GM21737 (cell line): ENCODE measurements around the gene CD82.
"Not testable (repeated sequence)": the region's sequence is repeated elsewhere in the genome, so short reads cannot be mapped to it uniquely, and the experiment has no call there.

Experiments
- ATAC-seq: cut with Tn5 transposase; IDR thresholded peaks from one replicate; pipeline ENCODE4 v1.9.1; 2021; ENCODE audit warnings: mild to moderate bottlenecking, moderate library complexity; ENCODE audit not compliant: unreplicated experiment

CD82 gene

DNA sequence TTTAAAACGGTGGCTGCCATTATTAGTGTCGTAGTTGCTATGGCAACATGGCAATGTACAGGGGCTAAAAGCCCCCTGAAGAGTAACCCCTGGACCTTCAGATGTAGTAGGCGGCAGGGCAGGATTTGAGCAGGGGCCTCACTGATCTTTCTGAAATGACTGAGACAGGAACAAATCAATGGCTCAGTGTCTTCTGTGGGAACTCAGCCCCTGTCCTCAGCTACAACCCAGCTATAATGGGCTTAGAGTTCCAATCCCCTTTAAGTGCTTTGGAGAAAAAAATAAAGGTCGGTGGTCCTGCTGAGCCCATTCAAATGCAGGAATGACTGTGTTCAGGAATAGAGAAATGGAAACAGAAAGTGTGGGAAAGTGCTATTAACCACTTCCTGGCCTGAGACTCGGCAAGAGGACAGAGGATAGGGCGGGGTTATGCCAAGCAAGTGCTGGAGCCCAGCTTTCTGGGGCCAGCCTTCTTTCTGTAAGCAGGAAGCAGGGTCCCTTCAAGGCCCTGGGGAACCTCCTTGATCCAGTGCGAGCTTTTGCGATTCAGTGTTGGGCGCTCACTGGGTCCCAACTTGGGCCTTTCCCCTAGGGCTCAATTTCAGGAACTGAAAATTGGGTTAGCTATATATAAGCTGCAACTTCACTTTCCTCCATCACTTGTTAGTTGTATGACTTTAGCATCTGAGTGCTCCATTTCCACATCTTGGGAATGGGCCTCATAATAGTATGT lies 6.1 kb upstream of the CD82 start:
- ATAC-seq = peak; percentile 79

DNA sequence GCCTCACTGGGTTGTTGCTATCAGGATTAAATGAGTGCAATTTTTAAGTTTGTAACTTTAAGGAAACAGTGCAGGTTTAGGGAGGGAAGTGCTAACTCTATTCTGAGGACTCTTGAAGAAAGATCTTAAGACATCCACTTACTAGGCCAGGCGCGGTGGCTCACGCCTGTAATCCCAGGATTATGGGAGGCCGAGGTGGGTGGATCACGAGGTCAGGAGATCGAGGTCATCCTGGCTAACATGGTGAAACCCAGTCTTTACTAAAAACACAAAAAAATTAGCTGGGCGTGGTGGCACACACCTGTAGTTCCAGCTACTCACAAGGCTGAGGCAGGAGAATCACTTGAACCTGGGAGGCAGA lies 5.5 kb upstream of the CD82 start:
- ATAC-seq = not testable (repeated sequence)

DNA sequence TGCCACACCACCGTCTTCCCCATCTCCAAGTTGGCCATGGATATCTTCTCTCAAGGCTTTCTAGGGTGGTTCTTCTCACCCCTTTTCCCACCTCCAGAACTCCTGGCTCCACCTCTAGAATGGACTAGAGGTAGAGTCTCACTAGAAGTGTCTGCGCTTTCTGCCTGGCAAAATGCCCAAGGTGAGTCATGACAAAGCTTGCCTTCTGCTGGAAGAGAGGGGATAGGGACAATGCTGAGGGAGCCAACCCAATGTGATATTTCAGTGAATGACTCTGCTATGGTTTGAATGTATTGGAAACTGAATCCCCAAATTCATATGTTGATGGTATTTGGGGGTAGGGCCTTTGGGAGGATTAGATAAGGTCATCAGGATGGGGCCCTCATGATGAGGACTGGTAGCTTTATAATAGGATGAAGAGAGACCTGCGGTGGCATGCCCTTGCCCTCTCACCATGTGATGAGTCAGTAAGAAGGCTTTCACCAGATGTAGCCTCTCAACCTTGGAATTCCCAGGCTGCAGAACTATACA lies 4.1 kb upstream of the CD82 start:
- no peak for ATAC-seq

DNA sequence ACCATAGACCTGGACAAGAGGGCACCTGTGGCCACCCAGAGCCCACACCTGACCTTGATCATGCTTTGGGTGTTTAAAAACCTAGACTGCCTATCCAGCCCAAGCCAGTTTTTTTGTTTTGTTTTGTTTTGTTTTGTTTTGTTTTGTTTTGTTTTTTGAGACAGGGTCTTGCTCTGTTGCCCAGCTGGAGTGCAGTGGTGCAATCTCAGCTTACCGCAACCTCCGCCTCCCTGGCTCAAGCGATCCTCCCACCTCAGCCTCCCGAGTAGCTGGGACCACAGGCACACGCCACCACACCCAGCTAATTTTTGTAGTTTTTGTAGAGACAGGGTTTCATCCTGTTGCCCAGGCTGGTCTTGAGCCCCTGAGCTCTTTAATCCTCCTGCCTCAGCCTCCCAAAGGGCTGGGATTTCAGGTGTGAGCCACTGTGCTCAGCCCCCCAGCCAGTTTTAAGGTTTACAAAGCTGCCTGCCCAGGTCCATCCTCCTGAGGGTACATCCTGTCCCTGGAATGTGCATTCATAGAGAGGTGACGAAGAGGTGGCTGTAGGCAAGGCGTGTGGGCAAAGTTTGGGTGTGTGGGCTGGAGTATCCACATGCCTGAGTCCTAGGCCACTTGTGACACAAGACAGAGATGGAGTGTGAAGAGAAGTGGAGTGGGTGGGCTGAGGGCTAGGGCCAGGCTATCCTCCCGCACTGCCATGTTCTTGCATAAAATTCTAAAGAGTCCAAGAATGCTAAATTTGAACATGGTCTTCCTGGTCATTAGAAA lies 3.3 kb upstream of the CD82 start:
- ATAC-seq = no peak

DNA sequence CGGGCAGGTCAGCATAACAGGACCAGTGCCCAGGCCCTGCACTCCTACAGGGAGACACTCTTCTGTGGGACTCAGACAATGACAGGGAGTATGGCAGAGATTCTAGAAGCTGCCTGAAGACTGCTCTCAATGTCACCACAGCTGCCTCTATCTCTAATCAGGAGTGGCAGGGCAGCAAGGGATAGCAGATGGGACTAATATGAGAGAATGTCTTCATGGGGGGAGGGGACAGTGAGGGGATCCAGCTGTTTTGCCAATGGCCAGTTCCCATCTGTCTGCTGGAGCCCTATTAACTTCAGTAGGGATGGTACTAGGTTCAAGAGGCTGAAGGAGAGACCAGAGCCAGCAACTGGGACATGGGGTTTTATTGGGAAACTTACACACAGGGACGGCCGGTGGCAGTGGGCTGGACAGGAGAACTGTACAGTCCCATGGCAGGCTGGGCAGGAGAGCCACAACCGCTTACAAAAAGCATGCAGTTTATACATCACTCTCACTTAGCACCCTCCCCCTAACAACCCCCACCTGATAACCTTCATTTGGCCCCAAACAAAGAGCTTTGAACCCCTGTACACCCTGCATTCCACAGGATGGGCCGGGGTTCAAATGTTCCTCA lies 2.5 kb upstream of the CD82 start:
- ATAC-seq = no peak

DNA sequence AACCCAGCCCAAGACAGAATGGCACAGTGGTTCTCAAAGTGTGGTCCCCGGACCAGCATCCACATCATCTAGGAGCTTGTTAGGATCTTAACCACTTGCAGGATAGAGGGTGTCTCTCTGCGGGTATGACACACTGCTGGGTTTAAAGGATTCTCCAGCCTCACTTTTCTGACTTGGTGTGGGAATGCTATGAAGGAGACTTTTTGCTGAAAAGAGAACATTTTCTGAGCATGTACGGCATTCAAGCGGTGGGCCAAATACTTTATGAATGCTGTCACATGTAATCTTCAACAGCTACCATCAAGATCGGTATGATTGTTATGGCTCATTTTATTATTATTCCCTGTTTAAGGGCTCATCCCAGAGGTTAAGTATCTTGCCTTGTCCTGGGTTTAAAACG lies 1.8 kb upstream of the CD82 start:
- ATAC-seq = no peak

DNA sequence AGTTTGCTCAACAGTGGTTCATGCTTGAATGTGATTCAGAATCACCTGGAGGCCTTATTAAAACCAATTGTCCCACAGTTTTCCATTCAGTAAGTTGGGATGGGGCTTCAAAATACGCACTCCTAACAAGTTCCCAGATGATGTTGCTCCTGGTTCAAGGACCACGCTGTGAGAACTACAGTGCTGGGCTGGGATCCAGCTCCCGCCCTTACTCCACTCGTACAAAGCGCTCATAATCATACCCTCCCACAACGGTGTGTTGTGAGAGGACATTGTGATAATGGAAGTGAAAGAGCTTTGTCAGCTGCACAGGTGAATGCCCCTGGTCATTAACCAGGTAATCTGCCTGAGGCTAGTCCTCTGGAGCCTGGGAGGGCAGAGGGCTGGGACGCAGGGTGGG lies 1.3 kb upstream of the CD82 start:
- ATAC-seq = no peak

DNA sequence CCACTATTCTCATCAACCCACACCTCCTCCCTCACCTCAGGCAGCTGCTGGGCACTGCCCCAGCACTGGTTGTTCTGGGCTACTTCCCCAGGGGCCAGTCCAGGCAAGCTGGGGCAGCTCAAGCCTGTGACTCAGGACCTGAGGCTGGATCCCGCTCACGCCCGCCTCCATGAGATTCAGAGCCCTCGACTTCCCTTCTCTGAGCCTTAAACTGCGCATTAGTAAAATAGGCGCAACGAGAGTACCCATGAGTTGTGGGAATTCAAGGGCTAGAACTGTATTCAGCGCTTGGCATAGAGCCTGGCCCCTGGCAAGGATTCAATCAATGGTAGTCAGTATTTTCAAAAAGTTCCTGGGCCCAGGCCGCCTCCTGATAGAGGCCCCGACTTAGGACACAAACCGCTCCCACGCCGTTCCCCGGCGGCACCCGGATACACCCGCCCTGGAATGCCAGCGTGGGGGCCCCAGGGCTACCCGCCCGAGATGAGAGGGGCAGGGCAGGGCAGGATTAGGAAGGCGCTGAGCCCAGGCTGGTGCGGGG lies 723 bp upstream of the CD82 start:
- no peak for ATAC-seq

DNA sequence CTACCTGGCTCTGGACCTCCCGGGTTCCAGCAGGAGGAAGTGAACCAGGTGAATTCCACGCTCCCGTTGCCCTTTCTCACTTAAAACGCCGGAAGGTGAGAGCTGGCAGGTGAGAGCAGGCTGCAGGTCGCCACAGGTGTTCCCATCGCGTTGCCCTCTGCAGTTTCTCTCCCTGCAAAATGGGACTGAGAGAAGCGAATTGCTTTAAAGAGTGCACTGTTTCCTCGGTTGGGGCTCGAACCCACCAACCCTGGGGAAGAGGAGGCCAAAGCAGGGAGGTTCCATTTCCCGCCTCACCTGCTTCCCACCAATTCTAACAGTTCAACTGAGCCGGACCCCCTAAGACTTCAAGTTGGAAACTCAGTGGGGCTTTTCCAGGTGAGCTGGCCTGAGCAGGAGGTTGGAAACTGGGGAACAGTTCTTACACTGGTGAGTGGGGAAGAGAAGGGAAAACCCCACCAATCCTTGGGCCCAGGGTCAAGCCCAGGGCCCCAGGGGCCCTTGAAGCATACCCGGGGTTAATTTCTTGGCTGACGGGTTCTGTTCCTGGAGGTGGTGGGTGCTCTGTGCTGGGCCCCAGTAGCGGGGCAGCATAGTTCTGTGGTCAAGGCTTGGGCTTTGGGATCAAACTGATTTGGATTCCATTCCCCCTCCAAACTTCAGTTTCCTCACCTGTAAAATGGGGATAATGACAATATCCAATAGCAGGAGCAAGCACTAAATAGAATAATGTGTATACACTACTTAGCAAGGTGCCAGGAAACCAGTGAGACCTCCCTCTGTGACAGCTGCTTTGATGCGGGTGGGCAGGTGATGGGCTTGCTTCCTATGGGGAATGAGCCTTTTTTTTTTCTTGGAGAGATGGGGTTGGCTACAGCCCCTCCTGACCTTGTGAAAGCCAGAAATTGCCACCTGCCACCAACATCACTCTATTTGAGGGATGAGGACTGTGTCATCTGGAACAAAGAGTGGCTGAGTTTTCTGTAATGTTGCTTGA lies 788 bp downstream of the CD82 start:
- no peak for ATAC-seq

DNA sequence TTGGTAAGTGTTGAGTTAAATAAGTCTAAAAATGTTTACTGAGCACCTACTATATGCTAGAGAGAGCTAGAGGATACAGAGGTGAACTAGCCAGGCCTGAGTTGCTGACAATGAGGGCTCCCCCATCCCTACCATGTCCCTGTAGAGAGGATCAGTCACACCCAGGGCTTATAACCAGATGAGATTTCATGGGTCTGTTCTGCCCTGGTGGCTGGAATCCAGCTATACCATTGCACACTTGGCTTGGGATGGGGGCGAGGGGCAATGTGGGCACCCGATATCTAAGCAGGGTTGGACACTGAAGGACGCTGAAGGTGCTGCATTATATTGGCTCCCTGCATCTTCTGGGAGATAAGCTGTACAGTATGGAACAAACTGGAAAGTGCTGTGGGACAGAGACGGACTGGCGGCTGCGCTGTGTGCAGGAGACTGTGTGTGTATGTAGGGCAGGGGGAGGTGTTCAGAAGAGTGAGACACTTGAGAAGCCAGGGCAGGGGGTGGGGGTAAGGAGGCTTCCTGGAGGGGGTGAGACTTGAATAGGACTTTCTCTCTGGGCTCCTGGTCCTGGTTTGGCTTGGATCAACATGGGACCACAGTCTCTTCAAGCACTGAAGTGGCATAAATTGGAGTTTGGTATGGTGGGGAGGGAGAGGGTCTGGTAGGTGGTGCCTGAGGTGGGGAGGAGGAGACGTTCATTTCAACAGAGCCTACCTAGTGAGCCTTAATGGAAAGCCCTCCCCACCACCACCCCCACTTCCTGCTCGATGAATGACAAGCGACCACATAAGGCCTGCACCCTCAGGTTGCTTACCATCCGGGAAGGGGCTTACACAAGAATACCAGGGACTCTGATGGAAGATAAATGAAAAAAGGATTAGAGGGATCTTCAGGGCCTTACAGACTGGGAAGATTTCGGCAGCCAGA lies 1.8 kb downstream of the CD82 start:
- no peak for ATAC-seq

DNA sequence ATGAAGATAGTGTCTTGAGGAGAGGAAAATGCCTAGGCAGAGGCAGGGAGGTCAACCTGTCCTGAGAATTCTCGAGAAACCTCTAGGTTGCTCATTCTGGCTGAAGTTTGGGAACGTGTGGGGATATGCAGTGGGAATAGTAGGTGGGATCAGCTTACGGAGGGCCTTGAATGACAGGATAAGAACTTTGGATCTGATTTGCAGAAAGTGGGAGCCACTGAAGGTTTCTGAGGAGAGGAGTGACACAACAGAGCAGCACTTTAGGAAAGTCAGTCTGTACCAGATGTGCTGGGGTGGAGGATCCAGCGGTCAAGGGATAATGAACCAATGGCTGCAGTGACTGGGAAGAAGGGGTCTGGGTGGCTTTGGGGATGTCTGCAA lies 2.4 kb downstream of the CD82 start:
- no peak for ATAC-seq

DNA sequence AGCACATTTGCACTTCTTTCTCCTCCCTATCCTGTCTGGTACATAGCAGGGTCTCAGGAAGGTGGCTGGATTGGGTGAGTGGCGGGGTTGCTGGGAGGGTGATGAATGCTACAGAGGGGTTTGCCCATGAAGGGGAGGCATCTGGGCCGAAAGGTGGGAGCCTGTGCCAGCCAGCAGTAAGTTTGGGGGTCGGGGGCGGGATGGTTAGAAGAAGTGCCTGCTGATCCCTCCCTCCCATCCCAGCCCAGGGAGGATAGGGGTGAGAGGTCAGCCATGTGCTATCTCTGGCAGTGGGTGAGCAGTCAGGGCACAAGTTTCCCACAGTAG lies 2.8 kb downstream of the CD82 start:
- ATAC-seq = no peak

DNA sequence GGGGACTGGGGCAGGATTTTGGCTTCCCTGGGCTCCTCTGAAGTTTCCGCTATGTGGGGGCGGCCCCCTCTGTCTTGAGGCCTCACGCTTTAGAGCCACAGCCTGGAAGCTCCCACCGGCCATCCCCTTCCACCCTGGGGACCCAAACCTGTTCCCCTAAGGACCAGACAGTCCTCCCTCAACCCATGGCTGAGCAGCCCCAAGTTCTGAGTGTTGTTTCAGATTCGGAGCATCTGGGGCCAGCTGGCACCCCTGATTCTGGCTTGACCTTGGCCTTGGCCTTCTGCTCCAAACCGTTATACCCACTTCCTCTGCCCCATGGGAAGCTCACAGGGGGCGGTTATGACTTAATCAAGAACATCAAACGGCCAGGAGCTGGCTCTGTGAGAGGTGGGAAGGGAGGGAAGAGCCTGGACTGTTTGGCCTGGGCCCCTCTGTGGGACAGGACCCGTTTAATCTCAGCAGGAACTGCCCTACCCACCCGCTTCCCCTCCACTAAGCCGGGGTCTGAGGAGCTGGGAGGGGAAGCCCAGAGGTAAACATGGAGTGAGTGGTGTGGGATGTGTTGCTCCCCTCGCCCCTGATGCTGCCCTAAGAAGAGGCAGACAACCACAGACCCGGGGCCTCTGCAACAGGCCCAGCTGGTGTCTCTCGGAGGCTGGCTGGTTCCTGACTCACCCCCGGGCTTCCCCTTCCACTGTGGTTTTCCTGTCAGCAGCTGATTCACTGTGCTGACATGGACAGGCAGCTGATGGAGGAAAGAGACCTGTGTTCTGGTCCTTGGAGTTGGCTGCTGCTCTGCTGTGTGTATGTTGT lies 3.4 kb downstream of the CD82 start:
- ATAC-seq = peak; percentile 38

DNA sequence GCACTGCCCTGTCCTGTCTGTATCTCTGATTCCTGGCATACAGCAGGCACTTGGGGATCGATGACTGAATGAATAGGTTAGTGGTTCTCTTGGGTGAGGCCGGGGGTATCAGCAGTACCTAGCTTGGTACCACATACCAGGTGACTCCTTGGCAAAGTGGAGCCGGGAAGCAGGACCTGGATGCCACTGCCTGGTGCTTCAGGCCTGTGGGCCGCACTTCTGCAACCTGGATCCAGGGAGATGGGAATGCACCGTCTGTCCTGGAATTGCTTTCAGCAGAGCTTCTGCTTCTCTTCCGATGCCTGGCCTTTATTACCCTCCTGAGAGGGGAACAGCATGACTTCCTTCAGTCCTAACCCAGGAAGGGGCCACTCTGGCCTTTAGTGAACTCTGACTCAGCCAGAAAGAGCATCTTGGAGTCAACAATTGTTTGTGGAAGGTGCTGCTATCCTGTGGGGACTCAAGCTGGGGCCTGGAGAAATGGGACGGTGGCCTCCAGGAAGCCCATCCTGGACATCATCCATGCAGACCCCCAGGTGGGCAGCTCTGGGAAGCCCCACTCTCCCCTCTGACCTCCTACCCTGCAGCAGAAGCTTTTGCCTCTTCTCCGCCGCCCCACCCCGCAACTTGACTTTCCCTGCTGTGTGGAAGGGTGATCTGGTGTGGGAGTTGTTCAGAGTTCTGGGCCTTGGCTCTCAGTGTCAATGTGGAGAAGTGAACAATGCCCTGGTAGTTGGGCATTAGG lies 5.1 kb downstream of the CD82 start:
- ATAC-seq = no peak

DNA sequence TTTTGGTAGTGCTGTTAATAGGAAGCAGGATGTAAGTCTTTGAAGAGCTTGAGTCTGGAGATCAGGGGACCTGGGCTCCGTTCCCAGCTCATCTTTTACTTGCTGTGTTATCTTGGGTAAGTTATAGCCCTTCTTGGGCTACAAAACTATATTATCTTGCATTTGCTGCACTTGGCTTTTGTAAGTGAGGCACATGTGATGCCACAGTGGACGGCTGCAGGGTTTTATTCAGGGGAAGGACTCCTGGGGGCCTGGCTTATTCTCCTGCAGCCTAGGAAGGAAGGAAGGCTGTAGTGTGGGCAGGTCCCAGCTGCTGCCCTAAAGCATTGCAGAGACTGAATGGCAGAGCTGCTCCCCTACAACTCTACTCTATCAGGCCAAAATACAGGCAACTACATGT lies 6.4 kb downstream of the CD82 start:
- ATAC-seq = no peak

DNA sequence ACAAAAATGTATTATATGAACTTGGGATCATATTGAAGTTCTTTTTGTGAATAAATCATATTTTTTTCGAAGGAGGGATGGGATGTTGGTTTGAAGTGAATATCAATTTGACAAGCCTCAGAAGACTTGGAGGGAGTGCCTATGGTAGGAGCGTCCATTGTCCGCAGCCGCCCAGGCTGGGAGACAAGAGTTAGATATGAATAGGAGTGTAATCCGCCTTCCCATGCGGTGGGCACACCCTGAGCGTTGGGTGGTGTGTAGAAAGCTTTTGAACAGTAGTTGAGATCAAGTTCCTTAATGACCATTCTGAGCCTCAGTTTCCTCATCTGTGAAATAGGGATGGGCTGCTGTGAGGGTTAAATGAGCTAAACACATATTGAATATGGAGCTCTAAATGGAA lies 7.0 kb downstream of the CD82 start:
- no peak for ATAC-seq

DNA sequence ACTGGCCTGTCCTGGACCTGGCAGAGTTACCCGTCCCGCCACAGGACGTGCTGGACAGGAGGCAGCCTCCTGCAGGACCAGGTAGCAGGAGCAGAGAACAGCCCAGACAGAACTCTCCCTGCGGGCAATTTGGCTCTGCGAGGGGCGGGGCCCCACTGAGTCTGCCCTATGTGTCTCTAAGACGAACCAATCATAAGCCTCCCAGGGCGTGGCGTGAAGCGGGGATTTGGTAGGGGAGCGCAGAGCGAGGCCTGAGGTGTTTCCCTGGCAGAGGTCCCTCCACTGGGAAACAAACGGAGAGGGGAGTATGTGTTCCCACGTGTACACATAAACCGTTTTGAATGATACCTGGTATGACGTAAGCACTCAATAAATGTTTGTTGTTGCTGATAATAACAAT lies 7.4 kb downstream of the CD82 start:
- ATAC-seq = no peak

DNA sequence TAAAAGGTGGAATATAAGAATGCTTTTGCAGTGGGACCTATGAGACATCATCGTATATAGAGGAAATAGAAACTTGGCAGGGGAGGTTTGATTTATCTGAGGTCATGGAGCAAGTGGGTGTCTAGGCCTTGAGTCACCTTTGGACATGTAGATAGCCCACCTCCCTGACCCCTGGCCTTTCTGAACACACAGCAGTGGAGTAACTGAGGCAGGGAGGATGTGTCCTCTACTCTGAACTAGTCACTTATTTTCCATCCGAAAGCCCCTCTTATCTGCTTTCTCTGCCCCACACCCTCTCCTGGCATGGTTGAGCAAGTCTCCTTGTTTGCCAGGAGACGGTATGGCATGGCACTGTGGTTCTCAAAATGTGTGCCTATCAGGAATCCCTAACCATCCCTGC lies 7.9 kb downstream of the CD82 start:
- ATAC-seq = no peak
